Activated naive CD8-positive, alpha-beta T cell treated with anti-CD3 and anti-CD28 coated beads for 36 hours (primary cell): ENCODE data around the gene STEAP3. TPM values are rescaled to one million over a fixed set of nuclear protein-coding genes. Genes with fewer than 3 reads are reported as not detected.
"Not testable (repeated sequence)": the region's sequence is repeated elsewhere in the genome, so short reads cannot be mapped to it uniquely, and the experiment has no call there.

Experiments used
- DNase-seq: peaks from one replicate; pipeline ENCODE4 v3.0.0; 2021
- H3K27ac Mint-ChIP-seq: one replicate; pipeline ENCODE4 v1.8.0; 2022; ENCODE audit warnings: mild to moderate bottlenecking, moderate library complexity, mixed read lengths
- H3K27me3 Mint-ChIP-seq: one replicate; pipeline ENCODE4 v1.8.0; 2022; ENCODE audit warnings: mild to moderate bottlenecking, mixed read lengths
- H3K36me3 Mint-ChIP-seq: one replicate; pipeline ENCODE4 v1.8.0; 2021; ENCODE audit warnings: mild to moderate bottlenecking, mixed read lengths
- H3K4me1 Mint-ChIP-seq: one replicate; pipeline ENCODE4 v1.8.0; 2021; ENCODE audit warnings: mixed read lengths
- H3K4me3 Mint-ChIP-seq: one replicate; pipeline ENCODE4 v1.8.0; 2022; ENCODE audit warnings: mild to moderate bottlenecking, moderate library complexity, mixed read lengths
- H3K9me3 Mint-ChIP-seq: one replicate; pipeline ENCODE4 v1.8.0; 2022; ENCODE audit warnings: mixed read lengths
- total RNA-seq, 2 experiments: library from RNA; stranded (reverse); gene quantifications; one replicate each; pipeline ENCODE4 v1.2.3, GENCODE V29; 2021

STEAP3 gene
- total RNA-seq, 2 experiments from 2014 or later, result 0.60 to 0.90 TPM

- H3K27me3 Mint-ChIP-seq, H3K36me3 Mint-ChIP-seq, H3K9me3 Mint-ChIP-seq, DNase-seq, H3K4me3 Mint-ChIP-seq, H3K27ac Mint-ChIP-seq, H3K4me1 Mint-ChIP-seq: not testable (repeated sequence)
Observed at GRCh38 chr2:119278385-119278784, 54.8 kb downstream of the STEAP3 start.

DNA sequence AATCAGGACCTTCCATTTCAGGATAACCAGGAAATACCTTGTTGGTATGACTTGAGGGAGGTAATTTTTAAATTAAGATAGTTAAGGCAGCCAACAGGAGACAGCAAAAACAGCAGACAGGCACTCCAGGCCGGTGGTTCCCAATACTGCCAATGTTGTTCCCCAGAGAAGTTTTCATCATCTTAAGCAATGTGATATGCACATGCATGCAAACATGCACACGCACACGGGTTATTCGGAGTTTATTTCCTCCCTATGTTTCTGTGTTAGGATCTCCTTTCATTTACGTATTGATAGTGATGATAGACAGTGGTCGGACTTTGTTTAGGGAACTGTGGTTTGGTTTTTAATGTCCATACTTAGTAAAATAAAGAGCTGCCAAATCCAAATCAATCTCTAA is 55.3 kb downstream of the STEAP3 start:
- no peak overlapping the region for H3K4me3 Mint-ChIP-seq
- no peaks in the 10 kb centered on the region for H3K36me3 Mint-ChIP-seq
- no peaks in the 10 kb centered on the region for H3K27me3 Mint-ChIP-seq
- H3K9me3 Mint-ChIP-seq, result no peaks in the 10 kb centered on the region
- H3K27ac Mint-ChIP-seq, result no peak overlapping the region
- H3K4me1 Mint-ChIP-seq, result no peaks in the 10 kb centered on the region
- no peak for DNase-seq

DNA sequence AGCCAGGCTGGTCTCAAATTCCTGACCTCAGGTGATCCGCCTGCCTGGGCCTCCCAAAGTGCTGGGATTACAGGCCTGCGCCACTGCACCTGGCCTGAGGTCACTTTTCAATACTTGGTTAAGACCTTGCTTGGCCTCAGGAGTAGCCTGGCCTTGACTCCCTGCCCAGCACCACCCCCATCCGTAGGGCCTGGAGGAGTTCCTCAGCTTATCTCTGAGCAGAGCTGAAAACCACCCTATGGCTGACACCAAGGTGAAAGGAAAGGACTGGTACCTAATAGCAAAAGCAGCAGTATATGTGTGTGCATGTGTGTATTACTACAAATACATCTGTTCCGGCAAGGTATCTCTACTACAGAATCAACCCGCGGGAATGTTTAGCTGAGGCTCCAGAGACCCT is 56.0 kb downstream of the STEAP3 start:
- Mint-ChIP-seq H3K9me3 (no peaks in the 10 kb centered on the region), H3K36me3 (no peaks in the 10 kb centered on the region), H3K4me3 (no peak overlapping the region), H3K27me3 (no peaks in the 10 kb centered on the region), H3K4me1 (no peaks in the 10 kb centered on the region), H3K27ac (no peak overlapping the region)
- DNase-seq, result no peak

DNA sequence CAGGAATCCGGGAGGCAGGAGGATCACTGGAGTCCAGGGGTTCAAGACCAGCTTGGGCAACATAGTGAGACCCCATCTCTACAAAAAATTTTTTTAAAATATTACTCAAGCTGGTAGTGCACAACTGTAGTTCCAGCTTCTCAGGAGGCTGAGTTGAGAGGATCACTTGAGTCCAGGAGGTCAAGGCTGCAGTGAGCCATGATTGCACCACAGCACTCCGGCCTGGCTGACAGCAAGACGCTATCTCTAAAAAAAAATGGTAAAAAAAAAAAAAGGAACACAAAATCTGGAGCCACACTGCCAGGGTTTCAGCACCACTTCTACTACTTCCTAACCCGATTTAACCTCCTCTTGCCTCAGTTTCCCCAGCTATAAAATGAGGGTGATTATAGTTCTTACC is 57.0 kb downstream of the STEAP3 start:
- Mint-ChIP-seq H3K27me3 (no peaks in the 10 kb centered on the region), H3K9me3 (no peaks in the 10 kb centered on the region), H3K27ac (no peak overlapping the region), H3K4me1 (no peaks in the 10 kb centered on the region), H3K36me3 (no peaks in the 10 kb centered on the region), H3K4me3 (no peak overlapping the region)
- DNase-seq, result no peak

DNA sequence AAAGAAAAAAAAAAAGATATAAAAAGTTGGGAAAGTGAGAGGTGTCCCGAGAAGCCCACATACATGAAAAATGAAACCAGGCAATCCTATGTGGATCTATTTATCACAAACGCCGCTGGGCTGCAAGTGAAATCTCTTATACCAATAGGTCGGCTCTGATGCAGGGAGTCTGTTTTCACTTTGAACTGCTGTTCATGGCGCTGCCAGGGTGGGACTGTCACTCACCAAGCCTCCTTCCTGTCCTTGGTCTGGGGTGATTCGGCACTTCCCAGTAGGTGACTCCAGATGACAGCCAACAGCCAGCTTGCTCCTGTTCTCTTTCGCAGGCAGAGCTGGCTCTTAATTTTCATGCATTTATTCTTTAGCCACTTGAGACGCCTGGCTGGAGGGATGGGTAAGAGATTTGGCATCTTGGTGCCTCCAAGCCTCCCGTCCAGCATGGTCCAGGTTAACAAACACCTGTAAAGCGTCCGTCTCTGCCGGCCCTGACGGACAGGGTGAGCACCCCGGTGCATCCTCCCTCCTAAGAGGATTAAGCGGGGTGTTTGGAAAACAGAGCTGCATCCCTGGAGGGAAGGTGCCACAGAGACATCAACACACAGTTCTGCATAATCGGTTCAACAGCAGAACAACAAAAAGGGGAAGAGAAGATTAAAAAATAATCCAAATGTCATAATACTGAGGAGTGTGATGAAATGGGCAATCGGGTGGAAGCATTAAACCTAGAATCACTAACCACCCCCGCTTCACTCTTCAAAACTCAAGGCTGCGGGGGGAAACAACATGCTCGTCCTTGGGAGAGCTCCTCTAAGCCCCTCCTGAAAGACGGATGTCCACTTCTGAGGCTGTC is 58.7 kb downstream of the STEAP3 start:
- no peaks in the 10 kb centered on the region for H3K9me3 Mint-ChIP-seq
- no peaks in the 10 kb centered on the region for H3K36me3 Mint-ChIP-seq
- H3K4me3 Mint-ChIP-seq, result no peak overlapping the region
- H3K27ac Mint-ChIP-seq, result no peak overlapping the region
- no peaks in the 10 kb centered on the region for H3K4me1 Mint-ChIP-seq
- DNase-seq, result no peak
- H3K27me3 Mint-ChIP-seq, result no peaks in the 10 kb centered on the region

- Mint-ChIP-seq H3K27ac (no peak overlapping the region), H3K27me3 (no peaks in the 10 kb centered on the region), H3K4me3 (no peak overlapping the region), H3K9me3 (no peaks in the 10 kb centered on the region), H3K4me1 (no peaks in the 10 kb centered on the region), H3K36me3 (no peaks in the 10 kb centered on the region)
- no peak for DNase-seq
Observed at GRCh38 chr2:119282996-119283511, 59.4 kb downstream of the STEAP3 start.

- Mint-ChIP-seq H3K9me3 (no peaks in the 10 kb centered on the region), H3K4me3 (no peak overlapping the region), H3K4me1 (no peaks in the 10 kb centered on the region), H3K27me3 (no peaks in the 10 kb centered on the region), H3K27ac (no peak overlapping the region), H3K36me3 (no peaks in the 10 kb centered on the region)
- no peak for DNase-seq
Observed at GRCh38 chr2:119283873-119284331, 60.3 kb downstream of the STEAP3 start.

DNA sequence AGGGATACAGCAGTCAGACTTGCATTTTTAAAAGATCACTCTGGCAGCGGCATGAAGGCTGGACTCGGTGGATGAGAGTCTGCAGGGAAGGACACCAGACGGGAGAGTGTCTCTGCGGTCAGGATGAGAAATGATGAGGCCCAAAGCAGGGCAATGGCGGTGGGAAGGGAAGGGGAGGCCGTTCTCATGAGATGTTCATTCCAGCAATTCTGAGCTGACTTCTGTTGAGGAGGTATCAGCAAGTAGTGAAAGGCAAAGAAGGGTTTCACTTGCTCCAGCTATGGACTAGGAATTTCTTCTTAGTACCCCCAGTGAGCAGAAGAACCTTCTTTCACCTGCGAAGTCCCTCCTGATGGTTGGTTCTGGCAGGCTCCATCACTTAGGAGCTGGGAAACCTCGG is 63.0 kb downstream of the STEAP3 start:
- no peaks in the 10 kb centered on the region for H3K9me3 Mint-ChIP-seq
- no peaks in the 10 kb centered on the region for H3K4me1 Mint-ChIP-seq
- H3K27ac Mint-ChIP-seq, result no peak overlapping the region
- H3K36me3 Mint-ChIP-seq, result no peaks in the 10 kb centered on the region
- DNase-seq, result no peak
- no peak overlapping the region for H3K4me3 Mint-ChIP-seq
- H3K27me3 Mint-ChIP-seq, result no peaks in the 10 kb centered on the region

- Mint-ChIP-seq H3K4me1 (no peaks in the 10 kb centered on the region), H3K27ac (no peak overlapping the region), H3K36me3 (no peaks in the 10 kb centered on the region), H3K9me3 (no peaks in the 10 kb centered on the region), H3K4me3 (no peak overlapping the region), H3K27me3 (no peaks in the 10 kb centered on the region)
- no peak for DNase-seq
Observed at GRCh38 chr2:119288576-119288975, 64.9 kb downstream of the STEAP3 start.

DNA sequence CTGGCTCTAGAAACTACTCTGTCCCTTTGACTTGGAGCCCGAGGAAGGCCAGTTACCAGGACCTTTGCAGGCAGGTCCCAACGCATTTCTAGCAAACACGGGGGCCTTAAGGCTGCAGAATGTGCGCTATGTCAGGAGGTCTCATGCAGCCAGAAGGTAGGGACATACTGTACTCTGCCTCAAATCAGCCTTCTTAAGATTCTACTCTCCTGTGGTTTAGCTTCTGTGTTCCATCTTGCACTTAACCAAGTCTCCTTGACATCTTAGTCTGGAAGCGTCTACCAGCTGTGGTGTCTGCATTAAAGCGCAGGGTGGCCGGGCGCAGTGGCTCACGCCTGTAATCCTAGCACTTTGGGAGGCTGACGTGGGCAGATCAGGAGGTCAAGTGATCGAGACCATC is 65.5 kb downstream of the STEAP3 start:
- Mint-ChIP-seq H3K27ac (no peak overlapping the region), H3K9me3 (no peaks in the 10 kb centered on the region), H3K27me3 (no peaks in the 10 kb centered on the region), H3K4me1 (no peaks in the 10 kb centered on the region), H3K4me3 (no peak overlapping the region), H3K36me3 (no peaks in the 10 kb centered on the region)
- DNase-seq, result no peak

- Mint-ChIP-seq H3K4me1 (no peaks in the 10 kb centered on the region), H3K9me3 (no peaks in the 10 kb centered on the region), H3K4me3 (no peak overlapping the region)
Observed at GRCh38 chr2:119289642-119290041, 66.0 kb downstream of the STEAP3 start.

DNA sequence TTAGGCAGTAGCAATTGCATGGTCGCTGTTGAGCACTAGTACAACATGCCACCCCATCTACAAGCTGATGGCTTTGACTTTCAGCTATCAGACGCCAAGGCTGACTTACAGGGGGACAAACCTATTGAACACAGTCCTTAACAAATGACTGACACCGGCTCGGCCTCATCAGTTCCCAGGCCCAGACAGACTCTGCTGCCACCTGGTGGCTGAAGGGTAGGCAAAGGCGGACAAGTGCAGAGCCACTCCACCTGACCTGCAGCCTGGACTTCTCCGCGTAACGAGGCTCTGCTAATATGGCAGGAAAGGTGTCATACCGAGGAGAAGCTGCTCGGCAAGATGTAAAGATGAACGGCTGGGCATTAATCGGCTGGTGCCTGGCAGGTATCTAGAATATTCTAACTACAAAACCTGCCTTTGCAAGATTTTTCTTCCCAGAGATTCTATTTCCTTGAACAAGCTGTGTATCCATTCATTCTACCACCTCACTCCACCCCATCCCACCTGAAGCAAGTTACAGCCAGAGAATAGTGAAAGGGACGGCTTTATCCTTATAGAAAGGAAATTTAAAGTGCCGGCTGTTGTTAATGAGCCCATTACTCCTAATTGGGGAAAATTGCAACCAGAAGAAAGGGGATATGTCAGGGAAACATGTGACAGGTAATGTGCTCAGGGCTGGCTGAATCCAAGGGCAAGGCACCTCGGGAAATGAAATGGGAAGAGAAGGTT is 67.4 kb downstream of the STEAP3 start:
- no peak overlapping the region for H3K27ac Mint-ChIP-seq
- no peaks in the 10 kb centered on the region for H3K4me1 Mint-ChIP-seq
- H3K27me3 Mint-ChIP-seq, result no peaks in the 10 kb centered on the region
- H3K36me3 Mint-ChIP-seq, result no peaks in the 10 kb centered on the region
- peak; percentile 60 for DNase-seq
- no peak overlapping the region for H3K4me3 Mint-ChIP-seq
- no peaks in the 10 kb centered on the region for H3K9me3 Mint-ChIP-seq

More at GRCh38 chr2:119289642-119290041, 66.0 kb downstream of the STEAP3 start:
- DNase-seq, result no peak
- H3K27ac Mint-ChIP-seq, result no peak overlapping the region
- no peaks in the 10 kb centered on the region for H3K36me3 Mint-ChIP-seq
- no peaks in the 10 kb centered on the region for H3K27me3 Mint-ChIP-seq

GRCh38 chr2:119291588-119292167 is 68.0 kb downstream of the STEAP3 start:
- no peaks in the 10 kb centered on the region for H3K27me3 Mint-ChIP-seq
- no peaks in the 10 kb centered on the region for H3K36me3 Mint-ChIP-seq
- H3K9me3 Mint-ChIP-seq, result no peaks in the 10 kb centered on the region
- DNase-seq, result no peak
- no peak overlapping the region for H3K4me3 Mint-ChIP-seq
- H3K4me1 Mint-ChIP-seq, result no peaks in the 10 kb centered on the region
- no peak overlapping the region for H3K27ac Mint-ChIP-seq

- Mint-ChIP-seq H3K9me3 (no peaks in the 10 kb centered on the region), H3K4me1 (no peaks in the 10 kb centered on the region), H3K27me3 (no peaks in the 10 kb centered on the region), H3K4me3 (no peak overlapping the region), H3K36me3 (no peaks in the 10 kb centered on the region), H3K27ac (no peak overlapping the region)
- DNase-seq, result no peak
Observed at GRCh38 chr2:119292226-119292625, 68.6 kb downstream of the STEAP3 start.

- no peaks in the 10 kb centered on the region for H3K36me3 Mint-ChIP-seq
- no peaks in the 10 kb centered on the region for H3K9me3 Mint-ChIP-seq
- no peaks in the 10 kb centered on the region for H3K4me1 Mint-ChIP-seq
- H3K27ac Mint-ChIP-seq, result no peak overlapping the region
- DNase-seq, result no peak
- H3K27me3 Mint-ChIP-seq, result no peaks in the 10 kb centered on the region
- H3K4me3 Mint-ChIP-seq, result no peak overlapping the region
Observed at GRCh38 chr2:119293254-119293653, 69.6 kb downstream of the STEAP3 start.
